Neural crest cell (in vitro differentiated cells): Measurements from ENCODE around the gene ERC1. TPM values are rescaled to one million over a fixed set of nuclear protein-coding genes. Genes with fewer than 3 reads are reported as not detected.

Experiments
- DNase-seq: peaks from one replicate; pipeline ENCODE4 v3.0.0; 2021; ENCODE audit warnings: low read depth, mixed read lengths, low spot score
- H3K27ac Mint-ChIP-seq: one replicate; pipeline ENCODE4 v1.8.0; 2021; ENCODE audit warnings: mild to moderate bottlenecking, mixed read lengths; ENCODE audit not compliant: unreplicated experiment
- H3K27me3 Mint-ChIP-seq: 2 replicates; pipeline ENCODE4 v1.8.0; 2021; ENCODE audit warnings: low read depth, mild to moderate bottlenecking, mixed read lengths
- H3K36me3 Mint-ChIP-seq: 2 replicates; pipeline ENCODE4 v1.8.0; 2021; ENCODE audit warnings: low read depth, mild to moderate bottlenecking, mixed read lengths
- H3K4me1 Mint-ChIP-seq: 2 replicates; pipeline ENCODE4 v1.8.0; 2021; ENCODE audit warnings: mixed read lengths
- H3K4me3 Mint-ChIP-seq: one replicate; pipeline ENCODE4 v1.8.0; 2021; ENCODE audit warnings: mild to moderate bottlenecking, mixed read lengths
- H3K9me3 Mint-ChIP-seq: 2 replicates; pipeline ENCODE4 v1.8.0; 2021; ENCODE audit warnings: mixed read lengths
- CTCF ChIP-seq: fragments of 200-600 bp; sonication (generic); conservative IDR thresholded peaks from 2 replicates; pipeline ENCODE4 v1.5.0; 2021; ENCODE audit warnings: antibody characterized with exemption, mild to moderate bottlenecking
- total RNA-seq: library from RNA; stranded (reverse); gene quantifications from 2 replicates; pipeline ENCODE4 v1.2.1, GENCODE V29; 2021

ERC1 gene
- total RNA-seq, 1 donor from 2014 or later: 38.9 TPM

- no peaks in the 10 kb centered on the region for H3K27me3 Mint-ChIP-seq
- H3K36me3 Mint-ChIP-seq: peaks cover 3% of the 10 kb centered on the region
- no peak for TF ChIP-seq CTCF
- no peak for DNase-seq
- H3K27ac Mint-ChIP-seq: no peak overlapping the region
- H3K9me3 Mint-ChIP-seq: no peaks in the 10 kb centered on the region
- H3K4me1 Mint-ChIP-seq: peaks cover 7% of the 10 kb centered on the region
- no peak overlapping the region for H3K4me3 Mint-ChIP-seq
Measured at GRCh38 chr12:1290716-1291115, 299.7 kb downstream of the ERC1 start.

GRCh38 chr12:1291601-1292332 is 300.7 kb downstream of the ERC1 start:
- Mint-ChIP-seq H3K36me3 (peaks cover 5% of the 10 kb centered on the region), H3K4me1 (peaks cover 7% of the 10 kb centered on the region), H3K4me3 (no peak overlapping the region), H3K27me3 (no peaks in the 10 kb centered on the region), H3K9me3 (no peaks in the 10 kb centered on the region), H3K27ac (no peak overlapping the region)
- no peak for TF ChIP-seq CTCF
- no peak for DNase-seq

- DNase-seq: no peak
- Mint-ChIP-seq H3K36me3 (peaks cover 9% of the 10 kb centered on the region), H3K27me3 (no peaks in the 10 kb centered on the region), H3K27ac (no peak overlapping the region), H3K4me1 (peaks cover 7% of the 10 kb centered on the region), H3K4me3 (no peak overlapping the region), H3K9me3 (no peaks in the 10 kb centered on the region)
- TF ChIP-seq CTCF: no peak
Measured at GRCh38 chr12:1293901-1294300, 302.9 kb downstream of the ERC1 start.

- H3K27ac Mint-ChIP-seq: no peak overlapping the region
- H3K27me3 Mint-ChIP-seq: no peaks in the 10 kb centered on the region
- no peaks in the 10 kb centered on the region for H3K4me1 Mint-ChIP-seq
- peaks cover 7% of the 10 kb centered on the region for H3K9me3 Mint-ChIP-seq
- TF ChIP-seq CTCF: no peak
- no peak for DNase-seq
- peaks cover 27% of the 10 kb centered on the region for H3K36me3 Mint-ChIP-seq
- no peak overlapping the region for H3K4me3 Mint-ChIP-seq
Measured at GRCh38 chr12:1297206-1297605, 306.2 kb downstream of the ERC1 start.

- H3K36me3 Mint-ChIP-seq: peaks cover 27% of the 10 kb centered on the region
- H3K9me3 Mint-ChIP-seq: peaks cover 7% of the 10 kb centered on the region
- H3K4me3 Mint-ChIP-seq: no peak overlapping the region
- TF ChIP-seq CTCF: no peak
- no peak for DNase-seq
- H3K4me1 Mint-ChIP-seq: no peaks in the 10 kb centered on the region
- H3K27ac Mint-ChIP-seq: no peak overlapping the region
- H3K27me3 Mint-ChIP-seq: no peaks in the 10 kb centered on the region
Measured at GRCh38 chr12:1297639-1298175, 306.7 kb downstream of the ERC1 start.
